OCI-LY1 (cell line): Measurements from ENCODE around the gene SLC25A45.

Experiments used
- EZH2 ChIP-seq: fragments of 200-600 bp; sonication (generic), shearing (Covaris generic); IDR thresholded peaks from 2 replicates; pipeline ENCODE4 v1.8.0; 2017; ENCODE audit warnings: borderline replicate concordance, mixed run types, mild to moderate bottlenecking, antibody characterized with exemption, low read length, moderate library complexity, mixed read lengths
- TF ChIP-seq, protein P1 (sequence below): fragments of 200-600 bp; sonication (generic), shearing (Covaris generic); IDR thresholded peaks from 2 replicates; pipeline ENCODE4 v1.5.1; 2017; ENCODE audit warnings: mild to moderate bottlenecking, antibody characterized with exemption, low read length, moderate library complexity, mixed read lengths

DNA sequence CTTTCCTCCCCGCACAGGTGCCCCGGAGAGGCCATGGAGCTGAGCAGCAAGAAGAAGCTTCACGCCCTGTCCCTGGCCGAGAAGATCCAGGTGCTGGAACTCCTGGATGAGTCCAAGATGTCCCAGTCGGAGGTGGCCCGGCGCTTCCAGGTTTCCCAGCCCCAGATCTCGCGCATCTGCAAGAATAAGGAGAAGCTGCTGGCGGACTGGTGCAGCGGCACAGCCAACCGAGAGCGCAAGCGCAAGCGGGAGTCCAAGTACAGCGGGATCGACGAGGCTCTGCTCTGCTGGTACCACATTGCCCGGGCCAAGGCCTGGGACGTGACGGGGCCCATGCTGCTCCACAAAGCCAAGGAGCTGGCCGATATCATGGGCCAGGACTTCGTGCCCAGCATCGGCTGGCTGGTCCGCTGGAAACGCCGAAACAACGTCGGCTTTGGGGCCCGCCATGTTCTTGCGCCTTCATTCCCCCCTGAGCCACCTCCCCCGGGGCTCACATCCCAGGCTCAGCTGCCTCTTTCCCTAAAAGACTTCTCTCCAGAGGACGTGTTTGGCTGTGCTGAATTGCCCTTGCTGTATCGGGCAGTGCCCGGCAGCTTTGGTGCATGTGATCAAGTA, 26.6 kb downstream of the SLC25A45 start:
- TF ChIP-seq, protein P1, sequence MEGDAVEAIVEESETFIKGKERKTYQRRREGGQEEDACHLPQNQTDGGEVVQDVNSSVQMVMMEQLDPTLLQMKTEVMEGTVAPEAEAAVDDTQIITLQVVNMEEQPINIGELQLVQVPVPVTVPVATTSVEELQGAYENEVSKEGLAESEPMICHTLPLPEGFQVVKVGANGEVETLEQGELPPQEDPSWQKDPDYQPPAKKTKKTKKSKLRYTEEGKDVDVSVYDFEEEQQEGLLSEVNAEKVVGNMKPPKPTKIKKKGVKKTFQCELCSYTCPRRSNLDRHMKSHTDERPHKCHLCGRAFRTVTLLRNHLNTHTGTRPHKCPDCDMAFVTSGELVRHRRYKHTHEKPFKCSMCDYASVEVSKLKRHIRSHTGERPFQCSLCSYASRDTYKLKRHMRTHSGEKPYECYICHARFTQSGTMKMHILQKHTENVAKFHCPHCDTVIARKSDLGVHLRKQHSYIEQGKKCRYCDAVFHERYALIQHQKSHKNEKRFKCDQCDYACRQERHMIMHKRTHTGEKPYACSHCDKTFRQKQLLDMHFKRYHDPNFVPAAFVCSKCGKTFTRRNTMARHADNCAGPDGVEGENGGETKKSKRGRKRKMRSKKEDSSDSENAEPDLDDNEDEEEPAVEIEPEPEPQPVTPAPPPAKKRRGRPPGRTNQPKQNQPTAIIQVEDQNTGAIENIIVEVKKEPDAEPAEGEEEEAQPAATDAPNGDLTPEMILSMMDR = no peak
- TF ChIP-seq EZH2 = no peak
